A673 (cell line): ENCODE measurements around the gene WDR54.

ENCODE experiments used
- EZH2 ChIP-seq: fragments of 200-600 bp; sonication (generic); IDR thresholded peaks from 2 replicates; pipeline ENCODE4 v1.6.1; 2017; ENCODE audit warnings: borderline replicate concordance, low read depth, mild to moderate bottlenecking, mixed read lengths, antibody characterized with exemption, low read length; ENCODE audit not compliant: poor library complexity, severe bottlenecking
- TF ChIP-seq, protein P1 (sequence below): fragments of 300-800, 200-600 bp; sonication (generic); conservative IDR thresholded peaks from 2 replicates; pipeline ENCODE4 v1.5.1; 2017; ENCODE audit warnings: low read depth, mild to moderate bottlenecking, antibody characterized with exemption, low read length, moderate library complexity, mixed read lengths

GRCh38 chr2:74396149-74396548 is 25.4 kb upstream of the WDR54 start:
- TF ChIP-seq, protein P1, sequence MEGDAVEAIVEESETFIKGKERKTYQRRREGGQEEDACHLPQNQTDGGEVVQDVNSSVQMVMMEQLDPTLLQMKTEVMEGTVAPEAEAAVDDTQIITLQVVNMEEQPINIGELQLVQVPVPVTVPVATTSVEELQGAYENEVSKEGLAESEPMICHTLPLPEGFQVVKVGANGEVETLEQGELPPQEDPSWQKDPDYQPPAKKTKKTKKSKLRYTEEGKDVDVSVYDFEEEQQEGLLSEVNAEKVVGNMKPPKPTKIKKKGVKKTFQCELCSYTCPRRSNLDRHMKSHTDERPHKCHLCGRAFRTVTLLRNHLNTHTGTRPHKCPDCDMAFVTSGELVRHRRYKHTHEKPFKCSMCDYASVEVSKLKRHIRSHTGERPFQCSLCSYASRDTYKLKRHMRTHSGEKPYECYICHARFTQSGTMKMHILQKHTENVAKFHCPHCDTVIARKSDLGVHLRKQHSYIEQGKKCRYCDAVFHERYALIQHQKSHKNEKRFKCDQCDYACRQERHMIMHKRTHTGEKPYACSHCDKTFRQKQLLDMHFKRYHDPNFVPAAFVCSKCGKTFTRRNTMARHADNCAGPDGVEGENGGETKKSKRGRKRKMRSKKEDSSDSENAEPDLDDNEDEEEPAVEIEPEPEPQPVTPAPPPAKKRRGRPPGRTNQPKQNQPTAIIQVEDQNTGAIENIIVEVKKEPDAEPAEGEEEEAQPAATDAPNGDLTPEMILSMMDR, result no peak
- TF ChIP-seq EZH2, result no peak
